WTC11 (cell line): Measurements from ENCODE around the gene ROBO1.

Experiments
- FOXK1 ChIP-seq: sonication (generic); formaldehyde crosslinking; IDR thresholded peaks from 2 replicates; pipeline ENCODE4 v1.8.0; 2022; ENCODE audit warnings: mild to moderate bottlenecking, moderate library complexity, missing genetic modification reagents
- JUN ChIP-seq: sonication (generic); formaldehyde crosslinking; IDR thresholded peaks from 2 replicates; pipeline ENCODE4 v1.8.0; 2023; ENCODE audit warnings: mild to moderate bottlenecking, missing genetic modification reagents
- KAT7 ChIP-seq: sonication (generic); formaldehyde crosslinking; IDR thresholded peaks from 2 replicates; pipeline ENCODE4 v1.8.1; 2023; ENCODE audit warnings: missing genetic modification reagents, mild to moderate bottlenecking, borderline replicate concordance
- MYBL2 ChIP-seq: sonication (generic); formaldehyde crosslinking; IDR thresholded peaks from 2 replicates; pipeline ENCODE4 v1.8.1; 2023; ENCODE audit warnings: mild to moderate bottlenecking, moderate library complexity, missing genetic modification reagents
- NR3C1 ChIP-seq: sonication (generic); formaldehyde crosslinking; conservative IDR thresholded peaks from 2 replicates; pipeline ENCODE4 v1.8.1; 2023; ENCODE audit warnings: low read depth, mild to moderate bottlenecking, missing genetic modification reagents
- ZNF232 ChIP-seq: sonication (generic); formaldehyde crosslinking; IDR thresholded peaks from 2 replicates; pipeline ENCODE4 v1.8.0; 2022; ENCODE audit warnings: mild to moderate bottlenecking, missing genetic modification reagents
- TF ChIP-seq, protein P1 (sequence below): sonication (generic); formaldehyde crosslinking; IDR thresholded peaks from 2 replicates; pipeline ENCODE4 v1.8.1; 2023; ENCODE audit warnings: mild to moderate bottlenecking, missing genetic modification reagents, moderate library complexity
- TF ChIP-seq, protein P2 (sequence below): sonication (generic); formaldehyde crosslinking; IDR thresholded peaks from 2 replicates; pipeline ENCODE4 v1.8.0; 2022; ENCODE audit warnings: mild to moderate bottlenecking, missing genetic modification reagents
- TF ChIP-seq, protein P3 (sequence below): fragments of 200-600 bp; IDR thresholded peaks from 2 replicates; pipeline ENCODE4 v1.8.0; 2022; ENCODE audit warnings: antibody characterized with exemption
- TF ChIP-seq, protein P4 (sequence below): sonication (generic); formaldehyde crosslinking; IDR thresholded peaks from 2 replicates; pipeline ENCODE4 v1.8.0; 2022; ENCODE audit warnings: mild to moderate bottlenecking, missing genetic modification reagents
- TF ChIP-seq, protein P5 (sequence below): sonication (generic); formaldehyde crosslinking; IDR thresholded peaks from 2 replicates; pipeline ENCODE4 v1.8.0; 2023; ENCODE audit warnings: missing genetic modification reagents, mild to moderate bottlenecking, borderline replicate concordance
- TF ChIP-seq, protein P6 (sequence below): sonication (generic); formaldehyde crosslinking; IDR thresholded peaks from 2 replicates; pipeline ENCODE4 v1.8.1; 2023; ENCODE audit warnings: mild to moderate bottlenecking, moderate library complexity, missing genetic modification reagents

DNA sequence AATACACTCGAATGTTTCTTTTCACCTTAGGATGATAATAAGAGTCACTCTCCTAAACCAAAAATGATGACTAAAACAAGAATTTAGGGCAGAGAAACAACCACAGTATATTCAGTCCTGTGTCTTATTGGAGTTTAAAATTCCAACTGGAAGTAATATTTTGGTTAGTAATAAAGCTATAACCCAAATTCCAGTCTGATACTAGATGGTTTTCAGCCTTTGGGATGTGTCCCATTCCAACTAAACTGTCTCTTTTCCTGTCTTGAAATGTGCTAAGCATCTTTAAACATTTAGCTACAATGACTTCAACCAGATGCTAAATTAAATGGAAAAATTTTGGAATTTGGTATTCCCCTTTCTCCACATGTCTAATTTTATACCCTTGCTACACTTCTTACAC is 510.0 kb downstream of the ROBO1 start:
- TF ChIP-seq JUN (CRISPR knock-in tag) (no peak), FOXK1 (CRISPR knock-in tag) (no peak), ZNF232 (CRISPR knock-in tag) (no peak), MYBL2 (no peak), KAT7 (CRISPR knock-in tag) (no peak), NR3C1 (CRISPR knock-in tag) (no peak)
- TF ChIP-seq, protein P1, sequence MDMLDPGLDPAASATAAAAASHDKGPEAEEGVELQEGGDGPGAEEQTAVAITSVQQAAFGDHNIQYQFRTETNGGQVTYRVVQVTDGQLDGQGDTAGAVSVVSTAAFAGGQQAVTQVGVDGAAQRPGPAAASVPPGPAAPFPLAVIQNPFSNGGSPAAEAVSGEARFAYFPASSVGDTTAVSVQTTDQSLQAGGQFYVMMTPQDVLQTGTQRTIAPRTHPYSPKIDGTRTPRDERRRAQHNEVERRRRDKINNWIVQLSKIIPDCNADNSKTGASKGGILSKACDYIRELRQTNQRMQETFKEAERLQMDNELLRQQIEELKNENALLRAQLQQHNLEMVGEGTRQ (CRISPR knock-in tag): no peak
- TF ChIP-seq, protein P2, sequence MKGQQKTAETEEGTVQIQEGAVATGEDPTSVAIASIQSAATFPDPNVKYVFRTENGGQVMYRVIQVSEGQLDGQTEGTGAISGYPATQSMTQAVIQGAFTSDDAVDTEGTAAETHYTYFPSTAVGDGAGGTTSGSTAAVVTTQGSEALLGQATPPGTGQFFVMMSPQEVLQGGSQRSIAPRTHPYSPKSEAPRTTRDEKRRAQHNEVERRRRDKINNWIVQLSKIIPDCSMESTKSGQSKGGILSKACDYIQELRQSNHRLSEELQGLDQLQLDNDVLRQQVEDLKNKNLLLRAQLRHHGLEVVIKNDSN (CRISPR knock-in tag): no peak
- TF ChIP-seq, protein P3, sequence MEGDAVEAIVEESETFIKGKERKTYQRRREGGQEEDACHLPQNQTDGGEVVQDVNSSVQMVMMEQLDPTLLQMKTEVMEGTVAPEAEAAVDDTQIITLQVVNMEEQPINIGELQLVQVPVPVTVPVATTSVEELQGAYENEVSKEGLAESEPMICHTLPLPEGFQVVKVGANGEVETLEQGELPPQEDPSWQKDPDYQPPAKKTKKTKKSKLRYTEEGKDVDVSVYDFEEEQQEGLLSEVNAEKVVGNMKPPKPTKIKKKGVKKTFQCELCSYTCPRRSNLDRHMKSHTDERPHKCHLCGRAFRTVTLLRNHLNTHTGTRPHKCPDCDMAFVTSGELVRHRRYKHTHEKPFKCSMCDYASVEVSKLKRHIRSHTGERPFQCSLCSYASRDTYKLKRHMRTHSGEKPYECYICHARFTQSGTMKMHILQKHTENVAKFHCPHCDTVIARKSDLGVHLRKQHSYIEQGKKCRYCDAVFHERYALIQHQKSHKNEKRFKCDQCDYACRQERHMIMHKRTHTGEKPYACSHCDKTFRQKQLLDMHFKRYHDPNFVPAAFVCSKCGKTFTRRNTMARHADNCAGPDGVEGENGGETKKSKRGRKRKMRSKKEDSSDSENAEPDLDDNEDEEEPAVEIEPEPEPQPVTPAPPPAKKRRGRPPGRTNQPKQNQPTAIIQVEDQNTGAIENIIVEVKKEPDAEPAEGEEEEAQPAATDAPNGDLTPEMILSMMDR: no peak
- TF ChIP-seq, protein P4, sequence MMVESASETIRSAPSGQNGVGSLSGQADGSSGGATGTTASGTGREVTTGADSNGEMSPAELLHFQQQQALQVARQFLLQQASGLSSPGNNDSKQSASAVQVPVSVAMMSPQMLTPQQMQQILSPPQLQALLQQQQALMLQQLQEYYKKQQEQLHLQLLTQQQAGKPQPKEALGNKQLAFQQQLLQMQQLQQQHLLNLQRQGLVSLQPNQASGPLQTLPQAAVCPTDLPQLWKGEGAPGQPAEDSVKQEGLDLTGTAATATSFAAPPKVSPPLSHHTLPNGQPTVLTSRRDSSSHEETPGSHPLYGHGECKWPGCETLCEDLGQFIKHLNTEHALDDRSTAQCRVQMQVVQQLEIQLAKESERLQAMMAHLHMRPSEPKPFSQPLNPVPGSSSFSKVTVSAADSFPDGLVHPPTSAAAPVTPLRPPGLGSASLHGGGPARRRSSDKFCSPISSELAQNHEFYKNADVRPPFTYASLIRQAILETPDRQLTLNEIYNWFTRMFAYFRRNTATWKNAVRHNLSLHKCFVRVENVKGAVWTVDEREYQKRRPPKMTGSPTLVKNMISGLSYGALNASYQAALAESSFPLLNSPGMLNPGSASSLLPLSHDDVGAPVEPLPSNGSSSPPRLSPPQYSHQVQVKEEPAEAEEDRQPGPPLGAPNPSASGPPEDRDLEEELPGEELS (CRISPR knock-in tag): no peak
- TF ChIP-seq, protein P5, sequence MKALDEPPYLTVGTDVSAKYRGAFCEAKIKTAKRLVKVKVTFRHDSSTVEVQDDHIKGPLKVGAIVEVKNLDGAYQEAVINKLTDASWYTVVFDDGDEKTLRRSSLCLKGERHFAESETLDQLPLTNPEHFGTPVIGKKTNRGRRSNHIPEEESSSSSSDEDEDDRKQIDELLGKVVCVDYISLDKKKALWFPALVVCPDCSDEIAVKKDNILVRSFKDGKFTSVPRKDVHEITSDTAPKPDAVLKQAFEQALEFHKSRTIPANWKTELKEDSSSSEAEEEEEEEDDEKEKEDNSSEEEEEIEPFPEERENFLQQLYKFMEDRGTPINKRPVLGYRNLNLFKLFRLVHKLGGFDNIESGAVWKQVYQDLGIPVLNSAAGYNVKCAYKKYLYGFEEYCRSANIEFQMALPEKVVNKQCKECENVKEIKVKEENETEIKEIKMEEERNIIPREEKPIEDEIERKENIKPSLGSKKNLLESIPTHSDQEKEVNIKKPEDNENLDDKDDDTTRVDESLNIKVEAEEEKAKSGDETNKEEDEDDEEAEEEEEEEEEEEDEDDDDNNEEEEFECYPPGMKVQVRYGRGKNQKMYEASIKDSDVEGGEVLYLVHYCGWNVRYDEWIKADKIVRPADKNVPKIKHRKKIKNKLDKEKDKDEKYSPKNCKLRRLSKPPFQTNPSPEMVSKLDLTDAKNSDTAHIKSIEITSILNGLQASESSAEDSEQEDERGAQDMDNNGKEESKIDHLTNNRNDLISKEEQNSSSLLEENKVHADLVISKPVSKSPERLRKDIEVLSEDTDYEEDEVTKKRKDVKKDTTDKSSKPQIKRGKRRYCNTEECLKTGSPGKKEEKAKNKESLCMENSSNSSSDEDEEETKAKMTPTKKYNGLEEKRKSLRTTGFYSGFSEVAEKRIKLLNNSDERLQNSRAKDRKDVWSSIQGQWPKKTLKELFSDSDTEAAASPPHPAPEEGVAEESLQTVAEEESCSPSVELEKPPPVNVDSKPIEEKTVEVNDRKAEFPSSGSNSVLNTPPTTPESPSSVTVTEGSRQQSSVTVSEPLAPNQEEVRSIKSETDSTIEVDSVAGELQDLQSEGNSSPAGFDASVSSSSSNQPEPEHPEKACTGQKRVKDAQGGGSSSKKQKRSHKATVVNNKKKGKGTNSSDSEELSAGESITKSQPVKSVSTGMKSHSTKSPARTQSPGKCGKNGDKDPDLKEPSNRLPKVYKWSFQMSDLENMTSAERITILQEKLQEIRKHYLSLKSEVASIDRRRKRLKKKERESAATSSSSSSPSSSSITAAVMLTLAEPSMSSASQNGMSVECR (CRISPR knock-in tag): no peak
- TF ChIP-seq, protein P6, sequence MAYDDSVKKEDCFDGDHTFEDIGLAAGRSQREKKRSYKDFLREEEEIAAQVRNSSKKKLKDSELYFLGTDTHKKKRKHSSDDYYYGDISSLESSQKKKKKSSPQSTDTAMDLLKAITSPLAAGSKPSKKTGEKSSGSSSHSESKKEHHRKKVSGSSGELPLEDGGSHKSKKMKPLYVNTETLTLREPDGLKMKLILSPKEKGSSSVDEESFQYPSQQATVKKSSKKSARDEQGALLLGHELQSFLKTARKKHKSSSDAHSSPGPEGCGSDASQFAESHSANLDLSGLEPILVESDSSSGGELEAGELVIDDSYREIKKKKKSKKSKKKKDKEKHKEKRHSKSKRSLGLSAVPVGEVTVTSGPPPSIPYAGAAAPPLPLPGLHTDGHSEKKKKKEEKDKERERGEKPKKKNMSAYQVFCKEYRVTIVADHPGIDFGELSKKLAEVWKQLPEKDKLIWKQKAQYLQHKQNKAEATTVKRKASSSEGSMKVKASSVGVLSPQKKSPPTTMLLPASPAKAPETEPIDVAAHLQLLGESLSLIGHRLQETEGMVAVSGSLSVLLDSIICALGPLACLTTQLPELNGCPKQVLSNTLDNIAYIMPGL (CRISPR knock-in tag): no peak
